Measurements from ENCODE around the gene SCN1A.

Gene SCN1A

GRCh38 chr2:166158546-166158945 lies 30.7 kb upstream of the SCN1A start:
- H3K4me3 ChIP-seq (ENCODE audit: low read depth, low read length) = no peak overlapping the region
- no peak for TF ChIP-seq CTCF (IDR thresholded peaks at IDR 0.05; ENCODE audit: insufficient read depth, low read depth, low read length, missing control alignments)
- DNase-seq (ENCODE audit: low read depth) = no peak

- TF ChIP-seq CTCF (IDR thresholded peaks at IDR 0.05; ENCODE audit: insufficient read depth, low read depth, low read length, missing control alignments) = no peak
- no peak overlapping the region for H3K4me3 ChIP-seq (ENCODE audit: low read depth, low read length)
- no peak for DNase-seq (ENCODE audit: low read depth)
Measured at GRCh38 chr2:166157578-166157977, 29.8 kb upstream of the SCN1A start.

- no peak overlapping the region for H3K4me3 ChIP-seq (ENCODE audit: low read depth, low read length)
- no peak for TF ChIP-seq CTCF (IDR thresholded peaks at IDR 0.05; ENCODE audit: insufficient read depth, low read depth, low read length, missing control alignments)
- DNase-seq (ENCODE audit: low read depth) = no peak
Measured at GRCh38 chr2:166156985-166157490, 29.2 kb upstream of the SCN1A start.

- H3K4me3 ChIP-seq (ENCODE audit: low read depth, low read length) = no peak overlapping the region
- no peak for DNase-seq (ENCODE audit: low read depth)
- TF ChIP-seq CTCF (IDR thresholded peaks at IDR 0.05; ENCODE audit: insufficient read depth, low read depth, low read length, missing control alignments) = no peak
Measured at GRCh38 chr2:166155589-166155988, 27.8 kb upstream of the SCN1A start.

GRCh38 chr2:166154685-166155338 lies 27.0 kb upstream of the SCN1A start:
- no peak for TF ChIP-seq CTCF (IDR thresholded peaks at IDR 0.05; ENCODE audit: insufficient read depth, low read depth, low read length, missing control alignments)
- no peak overlapping the region for H3K4me3 ChIP-seq (ENCODE audit: low read depth, low read length)
- DNase-seq (ENCODE audit: low read depth) = no peak

- no peak for TF ChIP-seq CTCF (IDR thresholded peaks at IDR 0.05; ENCODE audit: insufficient read depth, low read depth, low read length, missing control alignments)
- no peak for DNase-seq (ENCODE audit: low read depth)
- H3K4me3 ChIP-seq (ENCODE audit: low read depth, low read length) = no peak overlapping the region
Measured at GRCh38 chr2:166152064-166152463, 24.2 kb upstream of the SCN1A start.

All from GM12865 (cell line).